Inferior parietal cortex (tissue), 1 donor: ENCODE measurements around the gene STK32B.

Experiments
- DNase-seq: peaks from one replicate; pipeline ENCODE4 v3.0.0-alpha.2; 2016; ENCODE audit errors: extremely low spot score

STK32B gene

GRCh38 chr4:5524446-5525299 is 473.4 kb downstream of the STK32B start:
- no peak for DNase-seq

GRCh38 chr4:5526080-5526846 is 475.0 kb downstream of the STK32B start:
- DNase-seq: no peak

GRCh38 chr4:5527211-5527610 is 475.9 kb downstream of the STK32B start:
- DNase-seq: no peak

GRCh38 chr4:5528031-5528436 is 476.8 kb downstream of the STK32B start:
- no peak for DNase-seq

GRCh38 chr4:5532100-5532499 is 480.8 kb downstream of the STK32B start:
- no peak for DNase-seq

- DNase-seq: no peak
These were observed 488.3 kb downstream of the STK32B start for GRCh38 chr4:5539584-5539983.

- DNase-seq: no peak
These were observed 489.9 kb downstream of the STK32B start for GRCh38 chr4:5541169-5541568.

GRCh38 chr4:5543681-5544080 is 492.4 kb downstream of the STK32B start:
- no peak for DNase-seq

GRCh38 chr4:5544762-5545161 is 493.5 kb downstream of the STK32B start:
- DNase-seq: no peak

- no peak for DNase-seq
These were observed 494.0 kb downstream of the STK32B start for GRCh38 chr4:5545271-5545670.

GRCh38 chr4:5547651-5548249 is 496.5 kb downstream of the STK32B start:
- DNase-seq: no peak
